HepG2 (cell line): ENCODE measurements around the gene RSPH9. TPM values are rescaled to one million over a fixed set of nuclear protein-coding genes. Genes with fewer than 3 reads are reported as not detected.

Experiments used
- BHLHE40 ChIP-seq: IDR thresholded peaks from 2 replicates; pipeline ENCODE4 v1.6.1; 2011; ENCODE audit warnings: low read length, improper control_type of control experiment
- CEBPG ChIP-seq: IDR thresholded peaks from 2 replicates; pipeline ENCODE4 v1.6.1; 2016
- HDAC6 ChIP-seq: fragments of 200-600 bp; sonication (generic); IDR thresholded peaks from 2 replicates; pipeline ENCODE4 v1.7.0; 2017; ENCODE audit warnings: mild to moderate bottlenecking, antibody characterized with exemption, low read length, low read depth
- MXI1 ChIP-seq: IDR thresholded peaks from 3 replicates; pipeline ENCODE4 v1.6.1; 2012; ENCODE audit warnings: low read depth, low read length, inconsistent platforms, borderline replicate concordance
- NONO ChIP-seq, 2 experiments: fragments of 450-650 bp in 1 of 2; sonication (generic) in 1 of 2; formaldehyde crosslinking in 1 of 2; IDR thresholded peaks in 1 of 2; conservative IDR thresholded peaks in 1 of 2; 2 replicates each; pipeline versions ENCODE4 v1.6.1 to v1.8.0; 2017 to 2022; ENCODE audit warnings: mild to moderate bottlenecking in 1 of 2, missing genetic modification reagents in 1 of 2, moderate library complexity in 1 of 2
- RAD21 ChIP-seq: fragments of 450-650 bp; formaldehyde crosslinking; IDR thresholded peaks from 2 replicates; pipeline ENCODE4 v1.5.0; 2020; ENCODE audit warnings: mild to moderate bottlenecking
- RELA ChIP-seq: sonication (generic); formaldehyde crosslinking; IDR thresholded peaks from 2 replicates; pipeline ENCODE4 v1.4.0; 2020; ENCODE audit warnings: missing genetic modification reagents
- RFXANK ChIP-seq: IDR thresholded peaks from 2 replicates; pipeline ENCODE4 v1.6.1; 2016
- TBX3 ChIP-seq: fragments of 450-650 bp; IDR thresholded peaks from 2 replicates; pipeline ENCODE4 v1.6.1; 2017; ENCODE audit warnings: antibody characterized with exemption, mild to moderate bottlenecking, inconsistent platforms, borderline replicate concordance
- TFAP4 ChIP-seq: sonication (generic); IDR thresholded peaks from 2 replicates; pipeline ENCODE4 v1.6.1; 2016; ENCODE audit warnings: low read depth, borderline replicate concordance
- ZFP82 ChIP-seq: sonication (generic); formaldehyde crosslinking; IDR thresholded peaks from 2 replicates; pipeline ENCODE4 v1.5.1; 2020; ENCODE audit warnings: mild to moderate bottlenecking, missing genetic modification reagents, borderline replicate concordance
- ZFX ChIP-seq: sonication (generic); formaldehyde crosslinking; IDR thresholded peaks from 2 replicates; pipeline ENCODE4 v1.4.0; 2020; ENCODE audit warnings: mild to moderate bottlenecking, low read depth, missing genetic modification reagents, moderate library complexity
- ZNF569 ChIP-seq: sonication (generic); formaldehyde crosslinking; IDR thresholded peaks from 2 replicates; pipeline ENCODE4 v1.5.0; 2020; ENCODE audit warnings: mild to moderate bottlenecking, missing genetic modification reagents, moderate library complexity, borderline replicate concordance
- ZNF570 ChIP-seq: sonication (generic); formaldehyde crosslinking; IDR thresholded peaks from 2 replicates; pipeline ENCODE4 v1.4.0; 2020; ENCODE audit warnings: mild to moderate bottlenecking, missing genetic modification reagents, borderline replicate concordance
- ZNF619 ChIP-seq: sonication (generic); formaldehyde crosslinking; IDR thresholded peaks from 2 replicates; pipeline ENCODE4 v1.4.0; 2020; ENCODE audit warnings: mild to moderate bottlenecking, missing genetic modification reagents
- ZNF703 ChIP-seq: sonication (generic); formaldehyde crosslinking; IDR thresholded peaks from 2 replicates; pipeline ENCODE4 v1.5.1; 2020; ENCODE audit warnings: missing genetic modification reagents, mild to moderate bottlenecking, moderate library complexity, borderline replicate concordance
- polyA plus RNA-seq, 8 experiments: library from polyadenylated mRNA; depleted of rRNA in 3 of 8; stranded (reverse) in 7 of 8; unstranded in 1 of 8; fragments of >200 nt; fragmentation: Illumina TruSeq in 4 of 8; extraction: Trizol in 4 of 8; gene quantifications; 2 replicates each; pipeline versions ENCODE4 v1.2.1 to v1.2.3, GENCODE V29; 2011 to 2016; ENCODE audit warnings: low read depth in 4 of 8, missing spikeins in 1 of 8, mixed read lengths in 1 of 8; ENCODE audit not compliant: insufficient read depth in 1 of 8
- total RNA-seq, 5 experiments: library from RNA; depleted of rRNA; stranded (reverse); fragments of >200 nt; fragmentation: Illumina TruSeq; extraction: Trizol; gene quantifications; 2 replicates each; pipeline ENCODE4 v1.2.3, GENCODE V29; 2016; ENCODE audit warnings: low read depth in 1 of 5
- TF ChIP-seq, protein P1 (sequence below): sonication (generic); formaldehyde crosslinking; IDR thresholded peaks from 2 replicates; pipeline ENCODE4 v1.5.0; 2020; ENCODE audit warnings: mild to moderate bottlenecking, missing genetic modification reagents
- TF ChIP-seq, protein P2 (sequence below): sonication (generic); formaldehyde crosslinking; IDR thresholded peaks from 2 replicates; pipeline ENCODE4 v1.8.0; 2022; ENCODE audit warnings: mild to moderate bottlenecking, missing genetic modification reagents, moderate library complexity
- TF ChIP-seq, protein P3 (sequence below): sonication (generic); formaldehyde crosslinking; IDR thresholded peaks from 2 replicates; pipeline ENCODE4 v1.5.0; 2020; ENCODE audit warnings: missing genetic modification reagents

Gene RSPH9
- total and polyA plus RNA-seq, 2 of the 13 experiments (the other 11 are each of a cell fraction or from before 2014, with no cell fraction given): 0.04 TPM; not detected in 1

- TF ChIP-seq, protein P1, sequence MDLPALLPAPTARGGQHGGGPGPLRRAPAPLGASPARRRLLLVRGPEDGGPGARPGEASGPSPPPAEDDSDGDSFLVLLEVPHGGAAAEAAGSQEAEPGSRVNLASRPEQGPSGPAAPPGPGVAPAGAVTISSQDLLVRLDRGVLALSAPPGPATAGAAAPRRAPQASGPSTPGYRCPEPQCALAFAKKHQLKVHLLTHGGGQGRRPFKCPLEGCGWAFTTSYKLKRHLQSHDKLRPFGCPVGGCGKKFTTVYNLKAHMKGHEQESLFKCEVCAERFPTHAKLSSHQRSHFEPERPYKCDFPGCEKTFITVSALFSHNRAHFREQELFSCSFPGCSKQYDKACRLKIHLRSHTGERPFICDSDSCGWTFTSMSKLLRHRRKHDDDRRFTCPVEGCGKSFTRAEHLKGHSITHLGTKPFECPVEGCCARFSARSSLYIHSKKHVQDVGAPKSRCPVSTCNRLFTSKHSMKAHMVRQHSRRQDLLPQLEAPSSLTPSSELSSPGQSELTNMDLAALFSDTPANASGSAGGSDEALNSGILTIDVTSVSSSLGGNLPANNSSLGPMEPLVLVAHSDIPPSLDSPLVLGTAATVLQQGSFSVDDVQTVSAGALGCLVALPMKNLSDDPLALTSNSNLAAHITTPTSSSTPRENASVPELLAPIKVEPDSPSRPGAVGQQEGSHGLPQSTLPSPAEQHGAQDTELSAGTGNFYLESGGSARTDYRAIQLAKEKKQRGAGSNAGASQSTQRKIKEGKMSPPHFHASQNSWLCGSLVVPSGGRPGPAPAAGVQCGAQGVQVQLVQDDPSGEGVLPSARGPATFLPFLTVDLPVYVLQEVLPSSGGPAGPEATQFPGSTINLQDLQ (CRISPR knock-in tag): no peak; the same call in 1 of the 2 replicates
- TF ChIP-seq TFAP4: peak; percentile 50; the same call in 1 of the 2 replicates
- 0 out of 2 replicates have a peak, but pooled peaks have one; percentile 68 for TF ChIP-seq ZNF569 (CRISPR knock-in tag)
- TF ChIP-seq, protein P2, sequence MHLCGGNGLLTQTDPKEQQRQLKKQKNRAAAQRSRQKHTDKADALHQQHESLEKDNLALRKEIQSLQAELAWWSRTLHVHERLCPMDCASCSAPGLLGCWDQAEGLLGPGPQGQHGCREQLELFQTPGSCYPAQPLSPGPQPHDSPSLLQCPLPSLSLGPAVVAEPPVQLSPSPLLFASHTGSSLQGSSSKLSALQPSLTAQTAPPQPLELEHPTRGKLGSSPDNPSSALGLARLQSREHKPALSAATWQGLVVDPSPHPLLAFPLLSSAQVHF (CRISPR knock-in tag): no peak
- peak; percentile 12; the same call in 1 of the 2 replicates for TF ChIP-seq ZNF619 (CRISPR knock-in tag)
- TF ChIP-seq NONO (IDR thresholded peaks at IDR 0.05): no peak
- peak; percentile 87 for TF ChIP-seq NONO (CRISPR knock-in tag; conservative IDR thresholded peaks at IDR 0.05)
- 0 out of 2 replicates have a peak, but pooled peaks have one; percentile 17 for TF ChIP-seq CEBPG (CRISPR knock-in tag)
- TF ChIP-seq HDAC6: no peak
- TF ChIP-seq RAD21 (CRISPR knock-in tag): peak; percentile 97
- TF ChIP-seq, protein P3, sequence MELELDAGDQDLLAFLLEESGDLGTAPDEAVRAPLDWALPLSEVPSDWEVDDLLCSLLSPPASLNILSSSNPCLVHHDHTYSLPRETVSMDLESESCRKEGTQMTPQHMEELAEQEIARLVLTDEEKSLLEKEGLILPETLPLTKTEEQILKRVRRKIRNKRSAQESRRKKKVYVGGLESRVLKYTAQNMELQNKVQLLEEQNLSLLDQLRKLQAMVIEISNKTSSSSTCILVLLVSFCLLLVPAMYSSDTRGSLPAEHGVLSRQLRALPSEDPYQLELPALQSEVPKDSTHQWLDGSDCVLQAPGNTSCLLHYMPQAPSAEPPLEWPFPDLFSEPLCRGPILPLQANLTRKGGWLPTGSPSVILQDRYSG: no peak
- 0 out of 2 replicates have a peak, but pooled peaks have one; percentile 58 for TF ChIP-seq ZNF703 (CRISPR knock-in tag)
- TF ChIP-seq MXI1: no peak
- peak; percentile 51; the same call in 1 of the 2 replicates for TF ChIP-seq ZFX (CRISPR knock-in tag)
- TF ChIP-seq RFXANK (CRISPR knock-in tag): no peak
- TF ChIP-seq ZFP82 (CRISPR knock-in tag): no peak
- TF ChIP-seq BHLHE40: peak; percentile 58; the same call in 1 of the 2 replicates
- no peak for TF ChIP-seq TBX3
- no peak for TF ChIP-seq ZNF570 (CRISPR knock-in tag)
- TF ChIP-seq RELA (CRISPR knock-in tag): peak; percentile 70; the same call in 1 of the 2 replicates
These were observed 22.7 kb downstream of the RSPH9 start (continued) for GRCh38 chr6:43667245-43668150.
